ENCODE data around the gene VPS29.

- no peak for TF ChIP-seq CTCF (IDR thresholded peaks at IDR 0.05)
- no peak for TF ChIP-seq POLR2A (IDR thresholded peaks at IDR 0.05)
These were observed 43.9 kb upstream of the VPS29 start for GRCh38 chr12:110545812-110546211.
